Motor neuron (in vitro differentiated cells): Measurements from ENCODE around the gene MAP2K5. TPM values are rescaled to one million over a fixed set of nuclear protein-coding genes. Genes with fewer than 3 reads are reported as not detected.

Experiments
- ATAC-seq, 8 experiments: fragments of 200-7000 bp; cut with Tn5 transposase; replicated peaks in 6 of 8; 2 replicates each; pipeline ENCODE4 v1.8.0; 2021; ENCODE audit warnings: mild to moderate bottlenecking in 8 of 8, moderate library complexity in 8 of 8
- H3K27ac ChIP-seq, 2 donors: fragments of 250-450 bp; sonication (Bioruptor Pico); 2 replicates each; pipeline ENCODE4 v1.9.0; 2021; ENCODE audit warnings: antibody characterized with exemption in 2 of 2, mild to moderate bottlenecking in 2 of 2, moderate library complexity in 1 of 2
- H3K4me1 ChIP-seq, 2 donors: fragments of 250-450 bp; sonication (Bioruptor Pico); replicated peaks in 1 of 2; 2 replicates each; pipeline ENCODE4 v1.6.1; 2021; ENCODE audit warnings: antibody characterized with exemption in 2 of 2, mild to moderate bottlenecking in 2 of 2, moderate library complexity in 1 of 2
- H3K4me3 ChIP-seq, 5 donors: fragments of 250-450 bp; sonication (Bioruptor Pico); 2 replicates each; pipeline ENCODE4 v1.9.0; 2021; ENCODE audit warnings: antibody characterized with exemption in 5 of 5, mild to moderate bottlenecking in 5 of 5, moderate library complexity in 4 of 5
- WGBS, 10 experiments: fragments of 450-650 bp; shearing (Covaris generic); methylation state at CpG; one replicate each; pipeline ENCODE4 v1.0.0; 2022; 5-methylcytosine and 5-hydroxymethylcytosine counted together
- in situ Hi-C, 9 experiments: fragments of 400-800 bp; cut with MboI; loops; one replicate each; pipeline ENCODE4 v1.15.0; 2021; ENCODE audit warnings: low sequenced_read_pairs in 9 of 9, low pct_unique_long_range_greater_than_20kb in 2 of 9; ENCODE audit not compliant: unreplicated experiment in 9 of 9
- total RNA-seq, 8 experiments: library from RNA; unstranded; fragments of 300-600 nt; gene quantifications; 2 replicates each; pipeline versions ENCODE4 v1.2.3 to v1.2.4, GENCODE V29; 2022

MAP2K5 gene
- total RNA-seq, 8 experiments from 2014 or later = 5.3 to 22.6 (median 10.6) TPM

GRCh38 chr15:67829647-67830504 lies 287.4 kb downstream of the MAP2K5 start:
- 14 to 100% (median 71%) methylated on average over 1 to 9 of the region's 68 CpGs; no CpG with 5 or more reads in 5 of the 10 experiments for WGBS, 10 experiments
- in situ Hi-C loops = loop anchor here in 7 of 9 experiments (10.0 to 25.0 kb wide), 4 partner anchors 293 to 893 kb away; partner anchors contain the start of gene MAP2K5 (in 1 of the 7)
- Histone ChIP-seq H3K27ac (no peak overlapping the region), H3K4me3 (no peak overlapping the region), H3K4me1 (peaks cover 8 to 16% of the 10 kb centered on the region in 2 donors)
- ATAC-seq = no peak

DNA sequence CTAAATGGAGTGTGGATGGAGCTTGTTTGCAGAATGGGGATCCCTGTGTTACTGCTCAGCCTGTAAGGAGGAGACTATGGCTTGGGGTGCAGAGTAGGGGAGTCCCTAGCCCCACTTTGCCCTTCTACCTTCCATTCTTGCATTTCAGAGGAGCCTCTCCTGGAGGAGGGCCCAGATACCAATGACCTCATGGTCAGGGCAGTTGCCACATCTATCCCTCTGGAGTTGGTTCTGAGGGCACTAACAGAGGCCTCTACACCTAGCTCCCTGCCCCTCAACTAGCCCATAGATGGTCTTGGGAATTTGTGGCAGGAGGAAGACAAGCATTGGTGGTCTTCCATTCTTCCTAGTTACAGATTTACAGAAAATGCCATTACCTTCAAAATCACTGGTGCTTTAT lies 288.9 kb downstream of the MAP2K5 start:
- Histone ChIP-seq H3K27ac (no peak overlapping the region), H3K4me1 (peaks cover 8 to 16% of the 10 kb centered on the region in 2 donors), H3K4me3 (no peak overlapping the region)
- in situ Hi-C loops = loop anchor here in 7 of 9 experiments (10.0 to 25.0 kb wide), 4 partner anchors 294 to 894 kb away; partner anchors contain the start of gene MAP2K5 (in 1 of the 7)
- ATAC-seq = no peak

GRCh38 chr15:67832031-67832551 lies 289.6 kb downstream of the MAP2K5 start:
- WGBS, 10 experiments = 35 to 81% (median 50%) methylated on average over 2 to 4 of the region's 9 CpGs; no CpG with 5 or more reads in 5 of the 10 experiments
- ATAC-seq = peak in 2 of 8 experiments; percentile 10 to 21
- in situ Hi-C loops = loop anchor here in 7 of 9 experiments (10.0 to 25.0 kb wide), 4 partner anchors 295 to 895 kb away; partner anchors contain the start of gene MAP2K5 (in 1 of the 7)
- H3K27ac ChIP-seq = no peak overlapping the region
- H3K4me1 ChIP-seq = peaks cover 8 to 16% of the 10 kb centered on the region in 2 donors
- H3K4me3 ChIP-seq = no peak overlapping the region

GRCh38 chr15:67832897-67833709 lies 290.6 kb downstream of the MAP2K5 start:
- 0 to 39% (median 10%) methylated on average over 2 to 16 of the region's 32 CpGs for WGBS, 10 experiments
- peak overlapping the region in 1 of 5 donors; percentile 12 for H3K4me3 ChIP-seq
- in situ Hi-C loops = loop anchor here in 7 of 9 experiments (10.0 to 25.0 kb wide), 4 partner anchors 296 to 896 kb away; partner anchors contain the start of gene MAP2K5 (in 1 of the 7)
- ATAC-seq = no peak
- no peak overlapping the region for H3K27ac ChIP-seq
- peaks cover 8 to 16% of the 10 kb centered on the region in 2 donors for H3K4me1 ChIP-seq

DNA sequence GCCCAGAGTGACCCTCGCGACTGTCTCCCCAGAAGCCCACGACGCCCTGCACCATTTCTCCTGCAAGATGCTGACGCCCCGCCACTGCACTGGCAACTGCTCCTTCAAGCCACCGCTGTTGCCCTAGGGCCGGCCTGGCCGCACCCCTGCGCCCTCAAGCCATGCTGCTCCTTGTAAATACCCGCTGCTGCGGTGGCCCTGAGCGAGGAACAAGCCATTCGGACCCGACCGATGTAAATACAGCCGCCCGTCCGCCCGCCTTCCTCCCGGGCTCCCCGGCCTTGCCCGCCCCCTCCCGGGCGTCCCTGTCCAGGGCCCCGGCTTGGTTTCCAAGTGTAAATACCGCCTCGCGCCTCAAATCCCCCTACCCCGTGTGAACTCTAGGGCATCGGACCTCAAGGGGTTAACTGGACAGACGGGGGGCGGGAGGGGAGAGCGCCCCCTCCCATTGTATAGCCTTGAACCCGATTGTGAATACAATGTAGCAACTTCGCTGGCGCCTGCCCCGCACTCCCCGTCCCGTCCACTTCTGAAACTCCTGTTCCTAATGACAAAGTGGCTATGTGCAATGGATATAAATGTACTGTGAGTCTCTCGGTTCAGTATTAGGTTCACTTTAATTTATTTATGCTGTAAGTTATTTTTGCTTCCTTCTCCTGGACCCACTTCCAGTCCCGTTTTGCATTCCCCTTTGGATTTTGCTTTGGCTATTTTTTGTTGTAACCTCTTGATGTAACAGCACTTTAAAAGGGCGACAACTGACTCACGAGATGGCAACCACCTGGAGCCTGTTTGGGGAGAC lies 291.4 kb downstream of the MAP2K5 start:
- WGBS, 10 experiments = 0 to 19% (median 1%) methylated on average over 1 to 9 of the region's 44 CpGs; no CpG with 5 or more reads in 2 of the 10 experiments
- Histone ChIP-seq H3K4me1 (peaks cover 8 to 16% of the 10 kb centered on the region in 2 donors), H3K4me3 (peak overlapping the region in 1 of 5 donors; percentile 12), H3K27ac (no peak overlapping the region)
- in situ Hi-C loops = loop anchor here in 7 of 9 experiments (10.0 to 25.0 kb wide), 4 partner anchors 297 to 897 kb away; partner anchors contain the start of gene MAP2K5 (in 1 of the 7)
- ATAC-seq = peak; percentile 68 to 83 (median 76)

DNA sequence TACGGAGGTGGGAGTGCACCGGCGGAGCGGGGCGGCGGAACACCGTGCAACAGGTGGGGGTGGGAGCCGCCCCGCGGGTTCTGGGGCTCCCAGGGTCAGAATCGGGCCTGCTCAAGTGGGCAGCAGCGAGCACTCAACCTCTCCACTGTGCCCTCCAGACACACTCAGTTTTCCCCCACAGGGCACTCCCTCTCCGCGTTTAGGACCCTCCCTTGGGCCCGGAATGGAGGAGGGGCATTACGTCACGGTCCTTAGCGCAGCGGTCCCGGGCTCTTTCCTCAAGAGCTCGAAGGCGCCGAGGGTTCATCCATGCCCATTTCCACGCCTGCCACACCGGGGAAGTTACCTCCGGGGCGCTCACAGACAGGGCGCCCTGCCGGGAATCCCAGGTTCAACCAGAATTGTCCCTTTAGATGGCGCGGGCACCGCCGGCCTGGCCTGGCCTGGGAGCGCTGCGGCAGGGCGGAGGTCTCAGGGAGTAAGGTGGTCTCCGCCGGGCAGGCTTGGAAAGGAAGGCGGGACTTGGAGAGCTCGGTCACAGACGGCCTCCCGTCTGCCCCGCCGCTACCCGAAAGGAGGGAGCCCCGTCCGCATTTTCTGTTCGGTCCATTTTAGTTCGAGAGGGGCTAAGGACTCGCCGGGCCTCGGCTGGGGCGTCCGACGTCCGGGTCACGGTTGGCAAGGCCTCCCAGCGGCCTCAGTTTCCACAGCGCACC lies 292.2 kb downstream of the MAP2K5 start:
- WGBS, 10 experiments = 14 to 29% (median 21%) methylated on average over 5 to 23 of the region's 59 CpGs; no CpG with 5 or more reads in 6 of the 10 experiments
- peak in 1 of 8 experiments; percentile 2 for ATAC-seq
- Histone ChIP-seq H3K27ac (no peak overlapping the region), H3K4me1 (peaks cover 8 to 16% of the 10 kb centered on the region in 2 donors), H3K4me3 (peak overlapping the region in 1 of 5 donors; percentile 4)
- in situ Hi-C loops = loop anchor here in 7 of 9 experiments (10.0 to 25.0 kb wide), 4 partner anchors 297 to 897 kb away; partner anchors contain the start of gene MAP2K5 (in 1 of the 7)

- Histone ChIP-seq H3K4me3 (no peak overlapping the region), H3K27ac (no peak overlapping the region), H3K4me1 (peaks cover 8 to 16% of the 10 kb centered on the region in 2 donors)
- 0 to 60% (median 26%) methylated on average over 1 to 24 of the region's 59 CpGs; no CpG with 5 or more reads in 3 of the 10 experiments for WGBS, 10 experiments
- ATAC-seq = no peak
- in situ Hi-C loops = loop anchor here in 7 of 9 experiments (10.0 to 25.0 kb wide), 4 partner anchors 298 to 898 kb away; partner anchors contain the start of gene MAP2K5 (in 1 of the 7)
Measured at GRCh38 chr15:67835297-67836133, 293.0 kb downstream of the MAP2K5 start.

DNA sequence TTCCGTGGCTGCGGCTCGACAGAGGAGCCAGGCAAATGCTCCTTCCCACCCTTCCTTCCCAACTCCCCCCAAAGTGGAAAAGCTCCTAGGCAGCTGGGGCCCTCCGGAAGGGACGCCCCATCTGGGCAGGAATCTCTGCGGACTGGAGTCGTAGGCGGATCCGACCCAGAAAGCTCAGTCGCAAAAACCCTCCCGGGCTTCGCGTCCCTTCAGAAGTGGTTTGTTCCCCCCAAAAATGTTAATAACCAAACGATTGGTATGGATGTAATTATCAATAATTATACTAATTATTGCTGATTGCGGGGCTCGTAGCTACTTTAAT lies 293.6 kb downstream of the MAP2K5 start:
- Histone ChIP-seq H3K27ac (no peak overlapping the region), H3K4me1 (peaks cover 8 to 16% of the 10 kb centered on the region in 2 donors), H3K4me3 (no peak overlapping the region)
- ATAC-seq = no peak
- 0 to 40% (median 5%) methylated on average over 2 to 13 of the region's 16 CpGs; no CpG with 5 or more reads in 2 of the 10 experiments for WGBS, 10 experiments
- in situ Hi-C loops = loop anchor here in 7 of 9 experiments (10.0 to 25.0 kb wide), 4 partner anchors 299 to 899 kb away; partner anchors contain the start of gene MAP2K5 (in 1 of the 7)

- peaks cover 8 to 16% of the 10 kb centered on the region in 2 donors for H3K4me1 ChIP-seq
Measured at GRCh38 chr15:67836477-67836876, 294.0 kb downstream of the MAP2K5 start.

DNA sequence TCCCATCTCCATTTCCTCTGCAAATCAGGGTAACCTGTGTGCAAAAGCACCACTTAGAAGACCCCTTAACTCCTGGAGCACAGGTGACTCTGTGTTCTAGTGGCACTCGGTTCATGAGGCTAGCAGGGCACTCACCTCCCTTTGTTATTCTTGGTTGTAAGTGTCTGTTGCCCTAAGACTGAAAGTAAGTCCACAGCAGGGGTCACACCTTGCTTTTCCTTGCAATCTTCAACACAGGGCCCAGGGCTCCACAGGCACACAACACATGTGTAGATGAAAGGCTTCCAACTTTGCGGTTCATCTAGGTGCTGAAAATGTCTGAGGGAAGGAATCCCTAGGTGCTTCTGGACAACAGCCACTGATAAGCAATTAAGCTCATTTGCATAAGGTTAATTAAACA lies 294.5 kb downstream of the MAP2K5 start:
- Histone ChIP-seq H3K4me3 (no peak overlapping the region), H3K4me1 (peaks cover 8 to 16% of the 10 kb centered on the region in 2 donors), H3K27ac (no peak overlapping the region)
- in situ Hi-C loops = loop anchor here in 7 of 9 experiments (10.0 to 25.0 kb wide), 4 partner anchors 300 to 900 kb away; partner anchors contain the start of gene MAP2K5 (in 1 of the 7)
- 13 to 100% (median 20%) methylated on average over 1 to 2 of the region's 2 CpGs; no CpG with 5 or more reads in 5 of the 10 experiments for WGBS, 10 experiments
- no peak for ATAC-seq

More at GRCh38 chr15:67836477-67836876, 294.0 kb downstream of the MAP2K5 start:
- 0 to 50% (median 20%) methylated on average over 2 to 8 of the region's 8 CpGs; no CpG with 5 or more reads in 3 of the 10 experiments for WGBS, 10 experiments
- H3K4me3 ChIP-seq = no peak overlapping the region
- in situ Hi-C loops = loop anchor here in 7 of 9 experiments (10.0 to 25.0 kb wide), 4 partner anchors 299 to 899 kb away; partner anchors contain the start of gene MAP2K5 (in 1 of the 7)
- H3K27ac ChIP-seq = no peak overlapping the region
- no peak for ATAC-seq
